ENCODE data around the gene JADE2. TPM values are rescaled to one million over a fixed set of nuclear protein-coding genes. Genes with fewer than 3 reads are reported as not detected.

JADE2 gene
- total RNA-seq, 1 donor from 2014 or later, result 30.3 TPM

- H3K36me3 ChIP-seq (ENCODE audit: insufficient read depth, low read length), result no peaks in the 10 kb centered on the region
- Mint-ChIP-seq H3K27ac (ENCODE audit: unreplicated experiment) (no peak overlapping the region), H3K27me3 (ENCODE audit: low read depth, unreplicated experiment) (no peaks in the 10 kb centered on the region), H3K4me1 (ENCODE audit: low read depth, unreplicated experiment) (peaks cover 14% of the 10 kb centered on the region), H3K4me3 (ENCODE audit: unreplicated experiment) (no peak overlapping the region), H3K36me3 (ENCODE audit: low read depth, unreplicated experiment) (peaks cover 8% of the 10 kb centered on the region), H3K9me3 (ENCODE audit: unreplicated experiment) (no peaks in the 10 kb centered on the region)
- no peak overlapping the region for H3K9ac ChIP-seq (ENCODE audit: low read length)
- peaks cover 57% of the 10 kb centered on the region for H3K4me1 ChIP-seq (ENCODE audit: insufficient read depth, low read length)
- H2AFZ ChIP-seq (ENCODE audit: low read depth, low read length), result no peak overlapping the region
- no peak for DNase-seq (ENCODE audit: low read depth)
- no peak overlapping the region for H3K4me2 ChIP-seq (ENCODE audit: low read length)
- FAIRE-seq, result no peak
- no peaks in the 10 kb centered on the region for H4K20me1 ChIP-seq (ENCODE audit: insufficient read depth, low read length)
- TF ChIP-seq, protein P1, sequence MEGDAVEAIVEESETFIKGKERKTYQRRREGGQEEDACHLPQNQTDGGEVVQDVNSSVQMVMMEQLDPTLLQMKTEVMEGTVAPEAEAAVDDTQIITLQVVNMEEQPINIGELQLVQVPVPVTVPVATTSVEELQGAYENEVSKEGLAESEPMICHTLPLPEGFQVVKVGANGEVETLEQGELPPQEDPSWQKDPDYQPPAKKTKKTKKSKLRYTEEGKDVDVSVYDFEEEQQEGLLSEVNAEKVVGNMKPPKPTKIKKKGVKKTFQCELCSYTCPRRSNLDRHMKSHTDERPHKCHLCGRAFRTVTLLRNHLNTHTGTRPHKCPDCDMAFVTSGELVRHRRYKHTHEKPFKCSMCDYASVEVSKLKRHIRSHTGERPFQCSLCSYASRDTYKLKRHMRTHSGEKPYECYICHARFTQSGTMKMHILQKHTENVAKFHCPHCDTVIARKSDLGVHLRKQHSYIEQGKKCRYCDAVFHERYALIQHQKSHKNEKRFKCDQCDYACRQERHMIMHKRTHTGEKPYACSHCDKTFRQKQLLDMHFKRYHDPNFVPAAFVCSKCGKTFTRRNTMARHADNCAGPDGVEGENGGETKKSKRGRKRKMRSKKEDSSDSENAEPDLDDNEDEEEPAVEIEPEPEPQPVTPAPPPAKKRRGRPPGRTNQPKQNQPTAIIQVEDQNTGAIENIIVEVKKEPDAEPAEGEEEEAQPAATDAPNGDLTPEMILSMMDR (IDR thresholded peaks at IDR 0.05; ENCODE audit: insufficient read depth, low read depth, low read length), result no peak
- no peak for TF ChIP-seq EZH2 (IDR thresholded peaks at IDR 0.05; ENCODE audit: insufficient read depth, low read length)
- no peaks in the 10 kb centered on the region for H3K27me3 ChIP-seq (ENCODE audit: insufficient read depth, low read length)
- no peak overlapping the region for H3K4me3 ChIP-seq (ENCODE audit: insufficient read depth, low read depth, low read length)
- no peaks in the 10 kb centered on the region for H3K9me3 ChIP-seq (ENCODE audit: insufficient read depth, low read depth, low read length)
- no peak overlapping the region for H3K27ac ChIP-seq (ENCODE audit: low read depth, low read length)
- H3K79me2 ChIP-seq (ENCODE audit: insufficient read depth, low read length), result no peaks in the 10 kb centered on the region
Measured at GRCh38 chr5:134553821-134554267, 28.4 kb downstream of the JADE2 start.

GRCh38 chr5:134554319-134555222 is 29.1 kb downstream of the JADE2 start:
- no peak overlapping the region for H3K27ac ChIP-seq (ENCODE audit: low read depth, low read length)
- H3K4me2 ChIP-seq (ENCODE audit: low read length), result peak overlapping the region; percentile 1
- no peak overlapping the region for H3K4me3 Mint-ChIP-seq (ENCODE audit: unreplicated experiment)
- no peak for FAIRE-seq
- H3K9me3 ChIP-seq (ENCODE audit: insufficient read depth, low read depth, low read length), result no peaks in the 10 kb centered on the region
- peaks cover 55% of the 10 kb centered on the region for H3K4me1 ChIP-seq (ENCODE audit: insufficient read depth, low read length)
- no peaks in the 10 kb centered on the region for H4K20me1 ChIP-seq (ENCODE audit: insufficient read depth, low read length)
- H3K36me3 Mint-ChIP-seq (ENCODE audit: low read depth, unreplicated experiment), result peaks cover 8% of the 10 kb centered on the region
- TF ChIP-seq EZH2 (IDR thresholded peaks at IDR 0.05; ENCODE audit: insufficient read depth, low read length), result no peak
- TF ChIP-seq, protein P1 (IDR thresholded peaks at IDR 0.05; ENCODE audit: insufficient read depth, low read depth, low read length), result no peak
- peak; percentile 84 for DNase-seq (ENCODE audit: low read depth)
- peak overlapping the region; percentile 2 for H3K9ac ChIP-seq (ENCODE audit: low read length)
- H3K27me3 Mint-ChIP-seq (ENCODE audit: low read depth, unreplicated experiment), result no peaks in the 10 kb centered on the region
- H3K79me2 ChIP-seq (ENCODE audit: insufficient read depth, low read length), result no peaks in the 10 kb centered on the region
- no peaks in the 10 kb centered on the region for H3K36me3 ChIP-seq (ENCODE audit: insufficient read depth, low read length)
- H3K9me3 Mint-ChIP-seq (ENCODE audit: unreplicated experiment), result no peaks in the 10 kb centered on the region
- no peak overlapping the region for H3K27ac Mint-ChIP-seq (ENCODE audit: unreplicated experiment)
- H3K27me3 ChIP-seq (ENCODE audit: insufficient read depth, low read length), result no peaks in the 10 kb centered on the region
- peaks cover 13% of the 10 kb centered on the region for H3K4me1 Mint-ChIP-seq (ENCODE audit: low read depth, unreplicated experiment)
- H2AFZ ChIP-seq (ENCODE audit: low read depth, low read length), result peak overlapping the region; percentile 14
- no peak overlapping the region for H3K4me3 ChIP-seq (ENCODE audit: insufficient read depth, low read depth, low read length)
